IPS DF 4.7 (cell line): ENCODE data around the gene ZNF428.
"Not testable (repeated sequence)": the region's sequence is repeated elsewhere in the genome, so short reads cannot be mapped to it uniquely, and the experiment has no call there.

Experiments
- DNase-seq: peaks from one replicate; pipeline ENCODE4 v3.0.0-alpha.2; 2013; ENCODE audit warnings: low spot score; ENCODE audit errors: extremely low read depth

ZNF428 gene

DNA sequence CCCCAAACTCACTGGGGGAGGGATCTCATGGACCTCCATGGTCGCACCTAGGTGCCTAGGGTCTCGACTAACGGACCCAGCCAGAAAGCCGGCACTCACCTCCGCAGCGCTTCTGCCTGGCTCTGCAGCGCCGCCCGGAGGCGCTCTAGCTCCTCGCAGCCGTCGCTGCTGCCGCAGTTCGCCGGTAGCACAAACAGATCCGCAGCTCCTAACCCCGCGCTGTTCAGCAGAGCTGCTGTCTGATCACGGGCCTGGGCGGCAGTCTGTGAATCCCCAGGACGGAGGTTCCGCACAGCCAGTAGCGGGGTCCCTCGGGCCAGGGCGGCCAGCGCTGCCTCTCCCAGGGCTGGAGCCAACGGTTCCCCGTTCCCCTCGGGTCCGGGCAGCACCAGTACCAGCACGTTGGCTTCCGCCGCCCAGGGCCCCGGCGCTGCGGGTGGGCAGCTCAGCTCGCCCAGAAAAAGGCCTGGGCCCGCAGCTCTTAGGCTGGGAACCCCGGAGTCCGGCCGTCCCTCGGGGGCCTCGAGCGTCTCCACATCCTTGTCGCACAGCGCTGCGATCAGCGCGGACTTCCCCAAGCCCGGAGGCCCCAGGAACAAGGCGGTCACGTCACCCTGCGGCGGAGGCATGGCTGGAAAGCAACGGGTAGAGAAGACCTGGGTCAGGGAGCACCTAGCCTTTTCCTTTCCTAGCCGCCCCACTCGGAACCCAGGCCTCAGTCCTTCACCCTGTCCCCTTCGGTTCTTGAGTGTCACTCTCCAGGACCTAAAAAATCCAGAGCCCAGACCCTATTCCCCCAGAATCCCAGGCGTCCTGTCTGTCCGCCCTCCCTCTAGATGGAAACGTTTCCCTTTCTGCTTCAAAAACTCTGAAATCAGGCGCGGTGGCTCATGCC, 24.5 kb downstream of the ZNF428 start:
- peak; percentile 22 for DNase-seq

DNA sequence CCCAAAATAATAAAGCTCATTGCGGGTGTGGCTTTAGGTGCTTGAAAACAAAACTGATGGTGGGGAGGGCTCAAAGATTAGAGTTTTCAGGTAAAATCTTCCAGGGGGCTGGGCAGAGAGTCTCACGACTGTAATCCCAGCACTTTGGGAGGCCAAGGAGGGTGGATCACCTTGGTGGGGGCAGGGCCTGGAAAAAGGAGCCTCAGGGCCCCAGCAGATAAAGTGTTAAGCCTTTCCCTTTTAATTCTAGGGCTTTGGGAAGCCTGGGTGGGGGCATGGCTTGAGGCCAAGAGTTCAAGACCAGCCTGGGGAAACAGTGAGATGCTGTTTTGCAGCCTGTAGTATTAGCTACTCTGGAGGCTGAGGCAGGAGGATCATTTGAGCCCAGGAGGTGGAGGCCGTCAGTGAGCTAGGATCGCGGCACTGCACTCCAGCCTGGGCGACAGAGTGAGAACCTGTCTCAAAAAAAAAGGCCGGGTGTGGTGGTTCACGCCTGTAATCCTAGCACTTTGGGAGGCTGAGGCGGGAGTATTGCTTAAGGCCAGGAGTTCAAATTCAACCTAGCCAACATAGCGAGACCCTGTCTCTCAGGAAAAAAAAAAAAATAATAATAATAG, 25.2 kb downstream of the ZNF428 start:
- no peak for DNase-seq

- DNase-seq: no peak
These were observed 26.6 kb downstream of the ZNF428 start for GRCh38 chr19:43592800-43593350.

DNA sequence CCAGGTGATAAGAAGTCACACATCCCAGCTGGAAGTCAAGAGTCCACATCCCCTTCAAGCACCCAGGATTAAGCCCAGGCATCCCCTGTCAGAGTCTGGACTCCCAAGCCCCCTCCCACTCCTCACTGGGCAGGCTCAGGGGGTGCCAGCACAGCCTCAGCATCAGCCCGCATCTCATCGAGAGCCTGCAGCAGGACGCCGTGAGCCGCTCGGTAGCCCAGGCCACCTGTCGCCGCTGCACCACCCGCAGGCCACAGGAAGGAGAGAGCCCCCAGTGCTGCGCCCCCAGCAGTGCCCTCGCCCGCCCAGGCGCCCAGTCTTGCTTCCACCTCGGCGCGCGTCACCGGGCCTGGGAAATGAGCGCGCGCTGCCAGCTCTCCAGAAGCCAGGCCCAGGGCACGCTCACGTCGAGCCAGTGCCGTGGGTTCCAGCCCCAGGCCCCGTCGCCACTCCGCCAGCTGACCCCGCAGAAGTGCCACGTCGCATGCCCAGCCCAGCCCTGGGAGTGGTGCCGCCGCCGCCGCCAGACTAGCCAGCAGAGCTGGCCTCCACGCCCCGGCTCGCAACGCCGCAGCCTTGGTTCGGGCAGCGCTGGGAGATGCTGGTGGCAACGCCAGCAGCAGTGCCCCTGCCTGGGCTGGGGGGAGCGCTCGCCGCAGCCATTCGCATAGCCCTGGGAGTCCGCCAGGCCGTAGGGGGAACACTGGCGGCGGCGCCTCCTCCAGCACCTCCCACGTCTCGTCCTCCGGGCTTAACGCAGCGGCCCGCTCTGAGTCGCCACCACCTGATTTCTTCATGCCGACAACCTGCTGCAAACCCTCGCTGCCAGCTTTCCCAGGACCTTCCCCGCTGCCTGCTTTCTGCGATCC, 27.3 kb downstream of the ZNF428 start:
- DNase-seq: no peak

GRCh38 chr19:43589678-43590077, 29.8 kb downstream of the ZNF428 start:
- DNase-seq: no peak

- no peak for DNase-seq
These were observed 30.2 kb downstream of the ZNF428 start for GRCh38 chr19:43589277-43589676.

- DNase-seq: not testable (repeated sequence)
These were observed 32.4 kb downstream of the ZNF428 start for GRCh38 chr19:43587029-43587428.

DNA sequence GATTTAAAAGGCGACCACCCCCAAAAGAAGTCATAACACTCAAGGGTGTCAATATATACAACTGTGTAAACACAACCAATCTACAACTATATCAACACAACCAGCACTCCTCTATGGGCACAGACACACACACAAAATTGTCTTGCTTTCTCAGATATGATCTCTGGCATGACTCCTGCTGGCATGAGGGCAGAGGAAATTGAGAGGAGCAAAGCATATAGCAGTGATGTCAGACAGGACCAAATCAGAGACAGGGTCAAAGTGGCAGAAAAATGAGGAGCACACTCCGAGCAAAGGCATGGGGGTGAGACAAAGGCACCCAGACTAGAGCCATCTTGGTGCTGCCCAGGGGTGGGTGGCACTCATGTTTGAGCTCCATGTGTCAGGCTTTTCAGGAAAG, 33.1 kb downstream of the ZNF428 start:
- DNase-seq: no peak

DNA sequence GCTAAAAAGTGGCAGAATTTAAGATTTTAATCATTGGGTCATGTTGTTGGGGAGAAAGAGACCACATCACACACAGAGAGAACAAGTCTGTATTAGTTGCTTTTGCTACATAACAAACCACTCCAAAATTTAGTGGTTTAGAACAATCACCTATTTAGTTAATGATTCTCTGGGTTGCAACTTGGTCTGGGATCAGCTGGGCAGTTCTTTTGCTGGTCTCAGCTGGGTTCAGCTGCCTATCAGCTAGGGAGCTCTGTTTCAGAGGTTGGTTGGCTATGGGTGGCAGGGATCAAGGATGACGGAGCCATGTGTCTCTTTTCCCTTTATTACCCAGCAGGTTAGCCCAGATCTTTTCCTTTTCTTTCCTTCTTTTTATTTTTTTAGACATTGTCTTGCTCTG, 34.9 kb downstream of the ZNF428 start:
- no peak for DNase-seq

DNA sequence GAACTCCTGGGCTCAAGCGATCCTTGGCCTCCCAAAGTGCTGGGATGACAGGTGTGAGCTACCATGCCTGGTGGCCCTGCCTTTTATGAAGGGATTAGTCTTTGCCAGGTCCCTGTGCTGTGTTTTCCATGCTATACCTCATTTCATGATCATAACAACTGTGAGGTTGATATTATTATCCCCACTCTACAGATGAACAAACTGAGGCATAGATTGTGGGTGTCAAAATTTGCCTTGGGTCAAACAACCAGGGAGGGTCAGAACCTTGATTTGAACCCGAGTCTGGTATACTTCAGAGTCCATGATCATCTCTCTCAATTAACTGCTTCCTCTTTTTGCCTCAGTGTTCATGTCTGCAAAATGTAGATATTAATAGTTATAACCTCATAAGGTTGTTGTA, 36.9 kb downstream of the ZNF428 start:
- no peak for DNase-seq

DNA sequence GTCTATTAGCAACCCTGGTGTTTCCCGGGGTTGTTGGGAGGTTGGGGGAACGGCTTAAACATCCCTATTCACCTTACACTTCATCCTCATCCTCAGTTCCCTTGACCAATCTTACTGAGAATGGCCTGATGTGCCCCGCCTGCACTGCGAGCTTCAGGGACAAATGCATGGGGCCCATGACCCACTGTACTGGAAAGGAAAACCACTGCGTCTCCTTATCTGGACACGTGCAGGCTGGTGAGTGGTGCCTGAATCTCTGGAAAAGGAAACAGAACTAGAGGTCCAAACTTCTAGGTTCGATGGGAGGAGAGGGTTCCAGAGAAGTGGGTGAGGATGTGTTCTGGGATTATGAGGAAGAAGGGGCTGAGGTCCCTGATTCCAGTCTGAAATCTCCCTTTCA, 38.0 kb downstream of the ZNF428 start:
- DNase-seq: no peak

- DNase-seq: no peak
These were observed 40.6 kb downstream of the ZNF428 start for GRCh38 chr19:43578787-43579186.

DNA sequence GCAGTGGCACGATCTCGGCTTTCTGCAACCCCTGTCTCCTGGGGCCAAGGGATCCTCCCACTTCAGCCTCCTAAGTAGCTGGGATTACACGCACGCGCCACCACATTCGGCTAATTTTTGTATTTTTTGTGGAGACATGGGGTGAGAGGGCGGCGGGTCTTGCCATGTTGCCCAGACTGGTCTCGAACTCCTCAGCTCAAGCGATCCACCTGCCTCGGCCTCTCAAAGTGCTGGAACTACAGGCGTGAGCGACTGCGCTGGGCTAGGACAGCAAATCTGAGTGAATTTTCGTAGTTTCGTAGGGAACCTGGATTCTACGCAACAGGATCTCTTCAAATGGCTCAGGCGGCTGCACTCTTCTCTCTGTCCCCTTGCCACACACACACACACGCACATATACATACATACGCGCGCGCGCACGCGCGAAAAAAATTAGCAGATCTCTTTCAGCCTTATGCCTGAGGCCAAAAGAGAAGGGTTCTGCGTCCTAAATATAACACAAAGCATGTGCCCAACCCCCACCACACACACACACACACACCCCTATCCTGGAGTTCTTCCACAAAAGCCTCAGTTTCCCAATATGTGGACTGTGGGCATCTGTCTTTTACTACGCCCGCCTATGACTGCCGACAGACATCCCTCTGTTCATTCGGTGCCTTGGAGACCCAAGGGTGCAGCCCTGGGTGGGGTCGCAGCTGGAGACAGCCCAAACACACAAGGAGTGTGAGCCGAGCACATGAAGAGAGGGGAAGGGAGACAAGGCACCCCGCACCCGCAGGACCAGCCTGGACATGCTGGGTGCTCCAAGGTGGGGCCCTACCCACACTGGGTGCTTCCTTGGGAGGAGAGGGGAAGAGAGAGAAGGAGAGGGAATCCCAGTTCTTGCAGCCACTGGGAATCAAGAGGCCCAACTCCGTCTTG, 43.2 kb downstream of the ZNF428 start:
- DNase-seq: no peak

- peak; percentile 94 for DNase-seq
These were observed 44.1 kb downstream of the ZNF428 start, which contains the start of the genes PINLYP and XRCC1 for GRCh38 chr19:43575156-43575950. PINLYP (plus strand) TSS chr19:43575801; CDS start chr19:43577192, 1,391 bp downstream. XRCC1 (minus strand) TSS chr19:43575527; CDS start chr19:43575458, 69 bp downstream.

DNA sequence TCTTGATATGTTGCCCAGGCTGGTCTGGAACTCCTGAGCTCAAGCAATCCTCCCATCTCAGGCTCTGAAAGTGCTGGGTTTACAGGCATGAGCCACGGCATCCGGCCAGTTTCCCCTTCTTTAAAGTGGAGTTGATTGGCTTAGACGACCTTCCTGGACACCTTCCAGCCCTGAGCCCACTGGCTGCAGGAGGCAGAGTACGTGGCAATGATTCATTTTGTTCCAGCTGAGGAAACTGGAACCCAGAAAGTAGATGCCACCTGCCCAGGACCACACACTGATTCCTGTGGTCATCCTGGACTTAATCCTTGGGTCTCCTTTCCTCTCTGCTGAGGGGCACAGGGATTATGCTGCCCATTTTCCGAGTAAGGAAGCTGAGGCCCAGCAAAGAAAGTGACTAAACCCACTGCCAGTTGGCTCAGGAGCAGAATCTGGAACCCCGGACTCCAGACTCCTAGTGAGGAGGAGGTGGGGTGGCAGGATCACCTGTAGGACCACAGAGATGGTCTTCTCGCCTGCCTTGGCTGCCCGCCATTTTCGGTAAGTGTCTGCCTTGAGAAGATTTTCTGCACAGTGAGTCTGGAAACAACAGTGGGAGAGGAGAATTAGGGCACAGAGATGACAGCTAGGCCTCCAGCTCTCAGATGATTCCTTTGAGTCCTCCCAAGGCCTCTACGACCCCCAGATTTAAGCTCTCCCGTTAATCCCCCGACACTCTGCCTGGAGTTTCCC, 44.8 kb downstream of the ZNF428 start:
- DNase-seq: no peak

DNA sequence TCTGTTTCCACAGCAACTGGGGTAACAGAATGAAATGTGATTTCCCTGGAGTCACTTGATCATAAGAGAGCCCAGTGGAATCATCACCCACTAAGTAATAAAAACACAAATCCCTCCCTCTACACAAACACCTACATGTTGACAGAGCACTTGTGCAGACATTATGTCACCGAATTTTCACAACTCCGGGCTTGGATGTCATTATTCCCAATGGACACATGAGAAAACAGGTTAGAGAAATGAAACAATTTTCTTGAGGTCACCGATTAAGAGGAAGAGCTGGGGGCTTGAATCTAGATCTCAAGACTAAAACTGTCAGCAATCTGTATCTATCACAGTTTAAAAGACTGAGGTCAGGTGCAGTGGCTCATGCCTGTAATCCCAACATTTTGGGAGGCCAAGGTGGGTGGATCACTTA, 47.2 kb downstream of the ZNF428 start:
- no peak for DNase-seq

DNA sequence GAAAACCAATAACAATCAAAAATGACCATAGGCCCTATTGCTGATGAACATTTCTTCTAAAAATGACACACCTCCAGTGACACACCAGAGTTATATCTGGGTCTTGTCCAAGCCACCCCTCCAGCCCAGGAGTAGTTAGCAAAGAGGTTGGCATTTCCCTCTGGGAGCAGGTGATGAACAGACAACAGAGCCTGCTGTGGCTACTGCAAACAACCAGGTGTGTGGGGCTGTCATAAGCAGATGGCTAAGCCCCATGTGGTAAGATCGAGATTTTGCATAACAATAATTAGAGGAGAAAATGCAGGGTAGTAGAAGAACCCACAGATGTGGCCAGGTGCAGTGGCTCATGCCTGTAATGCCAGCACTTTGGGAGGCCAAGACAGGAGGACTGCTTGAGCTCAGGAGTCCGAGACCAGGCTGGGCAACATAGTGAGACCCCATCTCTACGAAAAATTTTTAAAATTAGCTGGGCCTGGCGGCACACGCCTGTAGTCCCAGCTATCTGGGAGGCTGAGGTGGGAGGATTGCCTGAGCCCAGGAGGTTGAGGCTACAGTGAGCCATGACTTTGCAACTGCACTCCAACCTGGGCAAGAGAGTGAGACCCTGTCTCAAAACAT, 49.1 kb downstream of the ZNF428 start:
- no peak for DNase-seq

- no peak for DNase-seq
These were observed 49.8 kb downstream of the ZNF428 start for GRCh38 chr19:43569657-43570056.
